GM19468 (cell line): ENCODE measurements around the gene RALGAPA2.

Experiments
- ATAC-seq: cut with Tn5 transposase; IDR thresholded peaks from one replicate; pipeline ENCODE4 v1.9.1; 2021; ENCODE audit warnings: mild to moderate bottlenecking, moderate library complexity, moderate number of reproducible peaks; ENCODE audit not compliant: unreplicated experiment; ENCODE audit errors: extremely low read depth

The RALGAPA2 gene

GRCh38 chr20:20637998-20638725, 74.3 kb downstream of the RALGAPA2 start:
- ATAC-seq = no peak

GRCh38 chr20:20635006-20635405, 77.4 kb downstream of the RALGAPA2 start:
- ATAC-seq = no peak

GRCh38 chr20:20632644-20633043, 79.8 kb downstream of the RALGAPA2 start:
- no peak for ATAC-seq

GRCh38 chr20:20630551-20630950, 81.9 kb downstream of the RALGAPA2 start:
- ATAC-seq = no peak

- ATAC-seq = no peak
These were observed 82.8 kb downstream of the RALGAPA2 start for GRCh38 chr20:20629556-20630188.

- no peak for ATAC-seq
These were observed 84.1 kb downstream of the RALGAPA2 start for GRCh38 chr20:20628314-20628713.

- ATAC-seq = no peak
These were observed 85.0 kb downstream of the RALGAPA2 start for GRCh38 chr20:20627471-20627870.

- ATAC-seq = no peak
These were observed 87.5 kb downstream of the RALGAPA2 start for GRCh38 chr20:20624914-20625313.

- no peak for ATAC-seq
These were observed 91.2 kb downstream of the RALGAPA2 start for GRCh38 chr20:20621195-20621594.

GRCh38 chr20:20614391-20614790, 98.1 kb downstream of the RALGAPA2 start:
- no peak for ATAC-seq

GRCh38 chr20:20612251-20612650, 100.2 kb downstream of the RALGAPA2 start:
- ATAC-seq = no peak

- ATAC-seq = no peak
These were observed 101.3 kb downstream of the RALGAPA2 start for GRCh38 chr20:20611167-20611566.

- no peak for ATAC-seq
These were observed 102.9 kb downstream of the RALGAPA2 start for GRCh38 chr20:20609522-20609921.

GRCh38 chr20:20608641-20609040, 103.8 kb downstream of the RALGAPA2 start:
- no peak for ATAC-seq

GRCh38 chr20:20608041-20608440, 104.4 kb downstream of the RALGAPA2 start:
- ATAC-seq = no peak

- ATAC-seq = no peak
These were observed 105.6 kb downstream of the RALGAPA2 start for GRCh38 chr20:20606881-20607280.

GRCh38 chr20:20606050-20606449, 106.4 kb downstream of the RALGAPA2 start:
- ATAC-seq = no peak

- ATAC-seq = no peak
These were observed 107.5 kb downstream of the RALGAPA2 start for GRCh38 chr20:20604907-20605306.

GRCh38 chr20:20604357-20604756, 108.1 kb downstream of the RALGAPA2 start:
- ATAC-seq = no peak

- peak; percentile 74 for ATAC-seq
These were observed 109.0 kb downstream of the RALGAPA2 start for GRCh38 chr20:20603339-20603990.

GRCh38 chr20:20597966-20598365, 114.5 kb downstream of the RALGAPA2 start:
- ATAC-seq = no peak
